Measurements from ENCODE around the gene ADCYAP1. TPM values are rescaled to one million over a fixed set of nuclear protein-coding genes. Genes with fewer than 3 reads are reported as not detected.

Gene ADCYAP1
- total RNA-seq, 1 experiment from 2014 or later: 0.36 TPM

GRCh38 chr18:950882-951495 lies 46.3 kb downstream of the ADCYAP1 start:
- ATAC-seq (peak; percentile 46; the same call in 1 of the 2 replicates), DNase-seq (peak; percentile 46)
- Histone ChIP-seq H3K27me3 (ENCODE audit: low read length) (0 out of 2 replicates have a peak, but pooled peaks cover 3% of the 10 kb centered on the region), H3K4me3 (ENCODE audit: low read length) (no peak overlapping the region), H3K9me2 (replicated peaks; ENCODE audit: low read length) (no peaks in the 10 kb centered on the region), H3K9me3 (ENCODE audit: low read length) (no peaks in the 10 kb centered on the region), H3K36me3 (ENCODE audit: low read depth, low read length) (no peaks in the 10 kb centered on the region), H4K20me1 (ENCODE audit: low read length) (no peaks in the 10 kb centered on the region), H3K4me2 (ENCODE audit: low read length) (peak overlapping the region; percentile 26), H3K27ac (ENCODE audit: low read length) (no peak overlapping the region), H2AFZ (ENCODE audit: low read length) (no peak overlapping the region), H3K79me2 (ENCODE audit: low read length) (no peaks in the 10 kb centered on the region), H3K9ac (ENCODE audit: low read length) (no peak overlapping the region), H3F3A (ENCODE audit: low read length, unreplicated experiment) (no peaks in the 10 kb centered on the region), H3K4me1 (ENCODE audit: insufficient read depth, low read length) (peaks cover 12% of the 10 kb centered on the region)
- intact Hi-C loops (cut with micrococcal nuclease): no loop called here
- ChIA-PET POLR2A (ENCODE audit: unreplicated experiment) (no interaction called here), CTCF (interaction anchor here (0.6 kb wide), 1 partner anchor 45 kb away, joined by 4 read pairs; no protein-coding TSS in a partner anchor)
- BruUV-seq (replicated peaks): no TSS peak
- no peak for TF ChIP-seq CTCF (conservative IDR thresholded peaks at IDR 0.05; ENCODE audit: low read depth, low read length)
- TF ChIP-seq EZH2phosphoT487 (IDR thresholded peaks at IDR 0.05; ENCODE audit: borderline replicate concordance, low read length): no peak
- no peak for TF ChIP-seq EZH2 (IDR thresholded peaks at IDR 0.05; ENCODE audit: low read length, unreplicated experiment)

DNA sequence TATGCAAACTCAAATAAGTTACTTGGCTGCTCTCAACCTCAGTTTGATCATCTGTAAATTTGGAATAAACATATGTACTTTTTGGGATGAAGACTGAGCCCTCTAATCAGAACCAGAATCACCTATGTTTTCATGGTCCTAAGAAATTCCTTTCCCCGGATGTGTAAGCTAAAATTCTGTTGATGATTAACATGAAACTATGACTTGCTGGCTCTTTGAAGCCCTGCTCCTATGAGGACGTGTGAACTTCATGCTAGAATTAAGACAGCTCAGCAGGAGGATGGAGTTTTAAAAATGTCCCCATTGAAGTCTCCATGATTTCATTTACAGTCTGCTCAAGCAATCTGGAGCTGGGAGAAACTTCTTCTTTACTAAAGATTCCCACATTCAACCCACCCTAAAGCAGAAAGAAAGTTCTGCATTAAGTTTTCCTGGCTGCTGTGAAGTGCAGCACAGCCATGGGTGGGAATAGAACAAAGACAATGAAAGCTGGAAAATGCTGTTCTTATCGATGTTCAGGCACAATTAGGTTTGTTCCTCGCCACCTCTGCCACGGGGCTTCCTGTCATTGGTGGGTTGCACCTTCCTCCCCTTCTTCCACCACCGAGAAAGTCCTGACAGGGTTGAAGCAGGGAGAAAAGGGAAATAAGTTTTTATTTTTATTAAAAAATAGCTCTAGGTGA lies 50.9 kb downstream of the ADCYAP1 start:
- ChIA-PET POLR2A (ENCODE audit: unreplicated experiment) (interaction anchor here (0.8 kb wide), 1 partner anchor 45 kb away, joined by 4 read pairs; no protein-coding TSS in a partner anchor), CTCF (no interaction called here)
- DNase-seq: no peak
- Histone ChIP-seq H3F3A (ENCODE audit: low read length, unreplicated experiment) (no peaks in the 10 kb centered on the region), H3K27ac (ENCODE audit: low read length) (no peak overlapping the region), H4K20me1 (ENCODE audit: low read length) (no peaks in the 10 kb centered on the region), H3K4me2 (ENCODE audit: low read length) (no peak overlapping the region), H3K4me3 (ENCODE audit: low read length) (no peak overlapping the region), H2AFZ (ENCODE audit: low read length) (no peak overlapping the region), H3K9ac (ENCODE audit: low read length) (no peak overlapping the region), H3K9me3 (ENCODE audit: low read length) (no peaks in the 10 kb centered on the region), H3K4me1 (ENCODE audit: insufficient read depth, low read length) (peaks cover 14% of the 10 kb centered on the region), H3K27me3 (ENCODE audit: low read length) (peaks cover 11% of the 10 kb centered on the region; the same call in 1 of the 2 replicates), H3K79me2 (ENCODE audit: low read length) (no peaks in the 10 kb centered on the region), H3K36me3 (ENCODE audit: low read depth, low read length) (no peaks in the 10 kb centered on the region), H3K9me2 (replicated peaks; ENCODE audit: low read length) (no peaks in the 10 kb centered on the region)
- ATAC-seq: no peak
- TF ChIP-seq CTCF (conservative IDR thresholded peaks at IDR 0.05; ENCODE audit: low read depth, low read length) (no peak), EZH2phosphoT487 (IDR thresholded peaks at IDR 0.05; ENCODE audit: borderline replicate concordance, low read length) (no peak), EZH2 (IDR thresholded peaks at IDR 0.05; ENCODE audit: low read length, unreplicated experiment) (no peak)
- intact Hi-C loops (cut with micrococcal nuclease): no loop called here
- no TSS peak for BruUV-seq (replicated peaks)

GRCh38 chr18:957829-958228 lies 53.2 kb downstream of the ADCYAP1 start:
- H3K4me2 ChIP-seq (ENCODE audit: low read length): no peak overlapping the region
- intact Hi-C loops (cut with micrococcal nuclease): no loop called here
- no peak overlapping the region for H3K27ac ChIP-seq (ENCODE audit: low read length)
- peaks cover 4% of the 10 kb centered on the region; the same call in 1 of the 2 replicates for H3K4me1 ChIP-seq (ENCODE audit: insufficient read depth, low read length)
- ATAC-seq (no peak), DNase-seq (no peak)
- no peaks in the 10 kb centered on the region for H3K9me3 ChIP-seq (ENCODE audit: low read length)
- POLR2A ChIA-PET (ENCODE audit: unreplicated experiment): no interaction called here
- no peak overlapping the region for H3K4me3 ChIP-seq (ENCODE audit: low read length)
- no TSS peak for BruUV-seq (replicated peaks)
- TF ChIP-seq EZH2 (IDR thresholded peaks at IDR 0.05; ENCODE audit: low read length, unreplicated experiment) (no peak), EZH2phosphoT487 (IDR thresholded peaks at IDR 0.05; ENCODE audit: borderline replicate concordance, low read length) (no peak), CTCF (conservative IDR thresholded peaks at IDR 0.05; ENCODE audit: low read depth, low read length) (no peak)
- no peak overlapping the region for H3K9ac ChIP-seq (ENCODE audit: low read length)
- peaks cover 11% of the 10 kb centered on the region; the same call in 1 of the 2 replicates for H3K27me3 ChIP-seq (ENCODE audit: low read length)
- H4K20me1 ChIP-seq (ENCODE audit: low read length): no peaks in the 10 kb centered on the region
- no peaks in the 10 kb centered on the region for H3F3A ChIP-seq (ENCODE audit: low read length, unreplicated experiment)
- no peaks in the 10 kb centered on the region for H3K9me2 ChIP-seq (replicated peaks; ENCODE audit: low read length)
- H2AFZ ChIP-seq (ENCODE audit: low read length): no peak overlapping the region
- no peaks in the 10 kb centered on the region for H3K36me3 ChIP-seq (ENCODE audit: low read depth, low read length)
- CTCF ChIA-PET: no interaction called here
- no peaks in the 10 kb centered on the region for H3K79me2 ChIP-seq (ENCODE audit: low read length)

All from PC-3 (cell line).